Endothelial cell of umbilical vein (primary cell): Measurements from ENCODE around the gene PBX3. TPM values are rescaled to one million over a fixed set of nuclear protein-coding genes. Genes with fewer than 3 reads are reported as not detected.

Experiments
- BruUV-seq: library from RNA; stranded (reverse); fragments of 400-500 nt; replicated peaks from 2 replicates; lab custom pipeline; 2021; lab: Mats Ljungman, UMichigan
- CTCF ChIA-PET: fragments of 300-600, 350-600 bp; sonication (Branson Sonifier 250); formaldehyde crosslinking; loops from one replicate; lab custom pipeline; 2021; ENCODE audit warnings: antibody characterized with exemption, inconsistent platforms; lab: Charles Lee
- POLR2A ChIA-PET: fragments of 300-600, 350-600 bp; sonication (Branson Sonifier 250); formaldehyde crosslinking; loops from one replicate; lab custom pipeline; 2021; ENCODE audit warnings: antibody characterized with exemption, inconsistent platforms; lab: Charles Lee
- DNase-seq: peaks from one replicate; pipeline ENCODE4 v3.0.0-alpha.2; 2011; ENCODE audit warnings: low read depth, low spot score
- FAIRE-seq: peaks from 2 replicates; lab custom pipeline; 2011; peaks lifted over from hg19 to GRCh38; lab: Jason Lieb, UNC
- H2AFZ ChIP-seq: 2 replicates; pipeline ENCODE4 v1.6.0; 2012; ENCODE audit warnings: low read depth, low read length, control low read depth, inconsistent platforms
- H3K27ac ChIP-seq: 2 replicates; pipeline ENCODE4 v1.5.1; 2011; ENCODE audit warnings: low read depth, mild to moderate bottlenecking, control low read depth, low read length, moderate library complexity; ENCODE audit not compliant: insufficient read depth
- H3K27me3 ChIP-seq, 2 experiments: 2 replicates each; pipeline versions ENCODE4 v1.6.0 to v1.6.1; 2011; ENCODE audit warnings: low read length in 2 of 2, mixed read lengths in 1 of 2; ENCODE audit not compliant: control insufficient read depth in 2 of 2, insufficient read depth in 2 of 2
- H3K36me3 ChIP-seq, 2 experiments: 2 replicates in 1 of 2; 3 replicates in 1 of 2; pipeline ENCODE4 v1.5.1; 2011; ENCODE audit warnings: low read length in 2 of 2, mild to moderate bottlenecking in 1 of 2, moderate library complexity in 1 of 2; ENCODE audit not compliant: control insufficient read depth in 2 of 2, insufficient read depth in 2 of 2; ENCODE audit errors: extremely low read depth in 1 of 2
- H3K4me1 ChIP-seq: 3 replicates; pipeline ENCODE4 v1.5.1; 2011; ENCODE audit warnings: mild to moderate bottlenecking, low read length; ENCODE audit not compliant: control insufficient read depth, insufficient read depth; ENCODE audit errors: extremely low read depth
- H3K4me2 ChIP-seq: 2 replicates; pipeline ENCODE4 v1.6.1; 2011; ENCODE audit warnings: low read length, control low read depth, mixed read lengths; ENCODE audit not compliant: insufficient read depth
- H3K4me3 ChIP-seq, 3 experiments: fragments of 200-600 bp in 1 of 3; sonication (generic), shearing (Covaris generic) in 1 of 3; replicated peaks in 1 of 3; 2 replicates each; pipeline ENCODE4 v1.5.1; 2011 to 2016; ENCODE audit warnings: control low read depth in 3 of 3, low read length in 3 of 3, mild to moderate bottlenecking in 2 of 3, inconsistent platforms in 1 of 3, low read depth in 1 of 3, moderate library complexity in 1 of 3; ENCODE audit not compliant: insufficient read depth in 1 of 3
- H3K79me2 ChIP-seq: 2 replicates; pipeline ENCODE4 v1.6.0; 2012; ENCODE audit warnings: low read length, inconsistent platforms; ENCODE audit not compliant: control insufficient read depth, insufficient read depth
- H3K9ac ChIP-seq: replicated peaks from 2 replicates; pipeline ENCODE3; 2011; ENCODE audit warnings: low read length, control low read depth; ENCODE audit not compliant: insufficient read depth; ENCODE audit errors: extremely low read depth
- H3K9me1 ChIP-seq: replicated peaks from 3 replicates; pipeline ENCODE4 v1.6.0; 2011; ENCODE audit warnings: mild to moderate bottlenecking, low read length; ENCODE audit not compliant: control insufficient read depth, insufficient read depth; ENCODE audit errors: extremely low read depth
- H3K9me3 ChIP-seq: replicated peaks from 2 replicates; pipeline ENCODE4 v1.5.1; 2012; ENCODE audit warnings: low read length, inconsistent platforms; ENCODE audit not compliant: control insufficient read depth, insufficient read depth
- H4K20me1 ChIP-seq: replicated peaks from 2 replicates; pipeline ENCODE3; 2011; ENCODE audit warnings: mild to moderate bottlenecking, low read length; ENCODE audit not compliant: control insufficient read depth, insufficient read depth; ENCODE audit errors: extremely low read depth
- EZH2 ChIP-seq: IDR thresholded peaks from 2 replicates; pipeline ENCODE4 v1.6.1; 2012; ENCODE audit warnings: borderline replicate concordance, low read depth, mild to moderate bottlenecking, moderate library complexity, low read length, inconsistent platforms; ENCODE audit not compliant: severe bottlenecking
- FOS ChIP-seq: IDR thresholded peaks from 2 replicates; pipeline ENCODE4 v1.6.1; 2011; ENCODE audit warnings: mild to moderate bottlenecking, low read length, moderate library complexity, borderline replicate concordance; ENCODE audit not compliant: insufficient read depth
- GATA2 ChIP-seq: IDR thresholded peaks from 2 replicates; pipeline ENCODE4 v1.7.0; 2011; ENCODE audit warnings: low read depth, mild to moderate bottlenecking, moderate library complexity, mixed read lengths, low read length; ENCODE audit not compliant: insufficient read length, insufficient read depth
- JUN ChIP-seq: IDR thresholded peaks from 2 replicates; pipeline ENCODE4 v1.6.1; 2011; ENCODE audit warnings: borderline replicate concordance, low read depth; ENCODE audit not compliant: insufficient read length, insufficient read depth
- MYC ChIP-seq: IDR thresholded peaks from one replicate; pipeline ENCODE4 v1.6.1; 2011; ENCODE audit warnings: mild to moderate bottlenecking, low read depth, low read length
- POLR2A ChIP-seq: IDR thresholded peaks from 2 replicates; pipeline ENCODE4 v1.6.1; 2012; ENCODE audit warnings: low read depth, mild to moderate bottlenecking, control low read depth, low read length
- POLR2AphosphoS5 ChIP-seq: IDR thresholded peaks from 2 replicates; pipeline ENCODE4 v1.6.1; 2012; ENCODE audit warnings: low read depth, mild to moderate bottlenecking, control low read depth, low read length, moderate library complexity; ENCODE audit not compliant: insufficient read depth
- dilution Hi-C: fragments of 300-500 bp; cut with MboI; formaldehyde crosslinking; loops from one replicate; pipeline ENCODE4 v1.15.0; 2019; ENCODE audit warnings: low sequenced_read_pairs; ENCODE audit not compliant: extremely low pct_ligation_motif_present
- intact Hi-C: fragments of 100-400 bp; cut with micrococcal nuclease; formaldehyde crosslinking; loops from one replicate; pipeline ENCODE4 v1.10.0; 2022
- polyA plus RNA-seq, 4 experiments: library from polyadenylated mRNA; depleted of rRNA in 3 of 4; stranded (reverse) in 3 of 4; unstranded in 1 of 4; fragments of >200 nt; gene quantifications; 2 replicates each; pipeline versions ENCODE4 v1.2.1 to v1.2.3, GENCODE V29; 2011 to 2012; ENCODE audit warnings: missing spikeins in 1 of 4
- total RNA-seq: library from RNA; stranded (reverse); gene quantifications from 2 replicates; pipeline ENCODE4 v1.2.3, GENCODE V29; 2021
- TF ChIP-seq, protein P1 (sequence below), 2 donors: IDR thresholded peaks; 1 replicate in 1 of 2; 2 replicates in 1 of 2; pipeline ENCODE4 v1.5.1; 2011; ENCODE audit warnings: low read length in 2 of 2, mild to moderate bottlenecking in 2 of 2, moderate library complexity in 2 of 2, control low read depth in 1 of 2, inconsistent platforms in 1 of 2, low read depth in 1 of 2; ENCODE audit not compliant: insufficient read depth in 1 of 2; ENCODE audit errors: extremely low read depth in 1 of 2
- TF ChIP-seq, protein P2 (sequence below): IDR thresholded peaks from 2 replicates; pipeline ENCODE4 v1.6.1; 2011; ENCODE audit not compliant: insufficient read depth, insufficient read length

Gene PBX3
- total and polyA plus RNA-seq, 2 donors (not counting 3 experiments of a cell fraction or from before 2014, with no cell fraction given), result 18.8 to 42.0 TPM

DNA sequence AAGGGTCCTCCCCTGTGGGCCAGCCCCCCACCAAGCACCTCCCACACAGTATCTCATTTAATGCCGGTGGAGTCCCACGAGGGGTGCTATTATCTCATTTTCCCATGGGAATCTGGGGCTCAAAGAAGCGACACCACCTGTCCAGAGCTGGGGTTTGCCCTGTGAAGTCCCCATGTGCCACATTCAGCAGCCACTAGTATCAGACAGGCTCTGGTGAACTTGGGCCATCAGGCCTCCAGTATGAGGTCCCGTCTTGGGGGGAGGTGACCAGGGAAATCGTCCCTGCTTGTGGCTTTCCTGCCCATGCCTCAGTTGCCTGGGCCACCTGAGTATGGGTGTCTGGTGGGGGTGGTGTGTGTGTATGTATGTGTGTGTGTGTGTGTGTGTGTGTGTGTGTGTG lies 222.7 kb downstream of the PBX3 start:
- Histone ChIP-seq H3K4me2 (no peak overlapping the region), H3K9ac (no peak overlapping the region), H3K27ac (no peak overlapping the region), H3K9me3 (no peaks in the 10 kb centered on the region), H3K36me3 (peaks cover 3 to 6% of the 10 kb centered on the region in 2 experiments), H3K9me1 (no peaks in the 10 kb centered on the region), H2AFZ (no peak overlapping the region), H3K4me1 (no peaks in the 10 kb centered on the region), H3K27me3 (no peaks in the 10 kb centered on the region), H3K4me3 (no peak overlapping the region), H3K79me2 (no peaks in the 10 kb centered on the region), H4K20me1 (no peaks in the 10 kb centered on the region)
- TF ChIP-seq EZH2, result no peak
- no peak for TF ChIP-seq FOS
- no peak for TF ChIP-seq POLR2AphosphoS5
- TF ChIP-seq MYC, result no peak
- TF ChIP-seq, protein P1, sequence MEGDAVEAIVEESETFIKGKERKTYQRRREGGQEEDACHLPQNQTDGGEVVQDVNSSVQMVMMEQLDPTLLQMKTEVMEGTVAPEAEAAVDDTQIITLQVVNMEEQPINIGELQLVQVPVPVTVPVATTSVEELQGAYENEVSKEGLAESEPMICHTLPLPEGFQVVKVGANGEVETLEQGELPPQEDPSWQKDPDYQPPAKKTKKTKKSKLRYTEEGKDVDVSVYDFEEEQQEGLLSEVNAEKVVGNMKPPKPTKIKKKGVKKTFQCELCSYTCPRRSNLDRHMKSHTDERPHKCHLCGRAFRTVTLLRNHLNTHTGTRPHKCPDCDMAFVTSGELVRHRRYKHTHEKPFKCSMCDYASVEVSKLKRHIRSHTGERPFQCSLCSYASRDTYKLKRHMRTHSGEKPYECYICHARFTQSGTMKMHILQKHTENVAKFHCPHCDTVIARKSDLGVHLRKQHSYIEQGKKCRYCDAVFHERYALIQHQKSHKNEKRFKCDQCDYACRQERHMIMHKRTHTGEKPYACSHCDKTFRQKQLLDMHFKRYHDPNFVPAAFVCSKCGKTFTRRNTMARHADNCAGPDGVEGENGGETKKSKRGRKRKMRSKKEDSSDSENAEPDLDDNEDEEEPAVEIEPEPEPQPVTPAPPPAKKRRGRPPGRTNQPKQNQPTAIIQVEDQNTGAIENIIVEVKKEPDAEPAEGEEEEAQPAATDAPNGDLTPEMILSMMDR (IDR thresholded peaks at IDR 0.05; ENCODE audit: extremely low read depth in 1 of 2, insufficient read depth in 1 of 2, low read depth in 1 of 2, low read length in 2 of 2), result no peak
- no peak for TF ChIP-seq POLR2A
- TF ChIP-seq, protein P2, sequence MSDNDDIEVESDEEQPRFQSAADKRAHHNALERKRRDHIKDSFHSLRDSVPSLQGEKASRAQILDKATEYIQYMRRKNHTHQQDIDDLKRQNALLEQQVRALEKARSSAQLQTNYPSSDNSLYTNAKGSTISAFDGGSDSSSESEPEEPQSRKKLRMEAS, result no peak
- TF ChIP-seq GATA2, result no peak
- TF ChIP-seq JUN, result no peak
- intact Hi-C loops (no loop called here), dilution Hi-C loops (no loop called here)
- POLR2A ChIA-PET, result no interaction called here
- DNase-seq (no peak), FAIRE-seq (no peak)
- no TSS peak for BruUV-seq
- CTCF ChIA-PET, result no interaction called here
